HEK293 (cell line): ENCODE measurements around the gene CSGALNACT2.

Experiments
- CTCF ChIA-PET: fragments of 350-600 bp; formaldehyde crosslinking; extraction: SDS; loops from one replicate; lab custom pipeline; 2021; ENCODE audit warnings: antibody characterized with exemption; lab: Yijun Ruan, JAX
- POLR2A ChIA-PET: fragments of 300-600 bp; formaldehyde crosslinking; extraction: SDS; loops from one replicate; lab custom pipeline; 2020; ENCODE audit warnings: antibody characterized with exemption, inconsistent platforms; lab: Yijun Ruan, JAX
- H3K27ac ChIP-seq: fragments of 200-500 bp; sonication (Bioruptor generic); 2 replicates; pipeline ENCODE4 v1.5.1; 2014; ENCODE audit warnings: low read depth, low read length, control low read depth, inconsistent platforms; ENCODE audit errors: extremely low read depth
- H3K36me3 ChIP-seq, 2 experiments: fragments of 200-500 bp in 1 of 2; sonication (Bioruptor generic) in 1 of 2; 1 replicate in 1 of 2; 2 replicates in 1 of 2; pipeline ENCODE4 v1.5.1; 2014 to 2017; ENCODE audit warnings: inconsistent platforms in 2 of 2, low read length in 2 of 2; ENCODE audit not compliant: control insufficient read depth in 2 of 2, insufficient read depth in 1 of 2
- H3K4me1 ChIP-seq: fragments of 200-500 bp; sonication (Bioruptor generic); 2 replicates; pipeline ENCODE4 v1.5.1; 2014; ENCODE audit warnings: mild to moderate bottlenecking, low read length, inconsistent platforms; ENCODE audit not compliant: control insufficient read depth, insufficient read depth
- H3K4me3 ChIP-seq: 2 replicates; pipeline ENCODE4 v1.5.1; 2011; ENCODE audit warnings: low read depth, mild to moderate bottlenecking, control low read depth, low read length, moderate library complexity
- H3K9me3 ChIP-seq: fragments of 200-500 bp; sonication (Bioruptor generic); 2 replicates; pipeline ENCODE4 v1.5.1; 2014; ENCODE audit warnings: low read depth, low read length, inconsistent platforms; ENCODE audit not compliant: control insufficient read depth, insufficient read depth
- OSR2 ChIP-seq: fragments of 450-650 bp; formaldehyde crosslinking; IDR thresholded peaks from 2 replicates; pipeline ENCODE4 v1.5.1; 2016; ENCODE audit warnings: missing biosample characterization, missing genetic modification characterization
- REPIN1 ChIP-seq: fragments of 450-650 bp; formaldehyde crosslinking; IDR thresholded peaks from 2 replicates; pipeline ENCODE4 v1.5.1; 2017; ENCODE audit warnings: missing biosample characterization, missing genetic modification characterization, low read depth
- SETDB1 ChIP-seq: IDR thresholded peaks from one replicate; pipeline ENCODE4 v1.6.1; 2017; ENCODE audit warnings: mild to moderate bottlenecking, low read length, moderate library complexity, mixed read lengths; ENCODE audit not compliant: insufficient read length
- ZBTB20 ChIP-seq: fragments of 450-650 bp; formaldehyde crosslinking; IDR thresholded peaks from 2 replicates; pipeline ENCODE4 v1.5.1; 2016; ENCODE audit warnings: missing biosample characterization, missing genetic modification characterization
- ZNF248 ChIP-seq: fragments of 450-650 bp; formaldehyde crosslinking; IDR thresholded peaks from 2 replicates; pipeline ENCODE4 v1.5.1; 2017; ENCODE audit warnings: missing biosample characterization, missing genetic modification characterization
- ZNF292 ChIP-seq: fragments of 450-650 bp; formaldehyde crosslinking; IDR thresholded peaks from 2 replicates; pipeline ENCODE4 v1.5.1; 2016; ENCODE audit warnings: low read depth, missing biosample characterization, missing genetic modification characterization, borderline replicate concordance
- ZNF501 ChIP-seq: fragments of 450-650 bp; formaldehyde crosslinking; IDR thresholded peaks from 2 replicates; pipeline ENCODE4 v1.5.1; 2016; ENCODE audit warnings: missing biosample characterization, missing genetic modification characterization
- ZNF629 ChIP-seq: fragments of 450-650 bp; formaldehyde crosslinking; IDR thresholded peaks from 2 replicates; pipeline ENCODE4 v1.5.1; 2017; ENCODE audit warnings: missing biosample characterization, missing genetic modification characterization
- ZNF776 ChIP-seq: fragments of 450-650 bp; formaldehyde crosslinking; IDR thresholded peaks from 2 replicates; pipeline ENCODE4 v1.5.0; 2017; ENCODE audit warnings: missing biosample characterization, missing genetic modification characterization, borderline replicate concordance
- ZNF843 ChIP-seq: fragments of 450-650 bp; formaldehyde crosslinking; IDR thresholded peaks from 2 replicates; pipeline ENCODE4 v1.5.1; 2016; ENCODE audit warnings: missing biosample characterization, missing genetic modification characterization
- ZXDB ChIP-seq: fragments of 450-650 bp; formaldehyde crosslinking; IDR thresholded peaks from 2 replicates; pipeline ENCODE4 v1.5.1; 2016; ENCODE audit warnings: missing biosample characterization, missing genetic modification characterization
- TF ChIP-seq, protein P1 (sequence below): fragments of 450-650 bp; formaldehyde crosslinking; optimal IDR thresholded peaks from 2 replicates; pipeline ENCODE3; 2016; ENCODE audit warnings: missing biosample characterization, mild to moderate bottlenecking, missing genetic modification characterization
- TF ChIP-seq, protein P2 (sequence below): fragments of 450-650 bp; formaldehyde crosslinking; IDR thresholded peaks from 2 replicates; pipeline ENCODE4 v1.5.1; 2017; ENCODE audit warnings: missing biosample characterization, missing genetic modification characterization
- TF ChIP-seq, protein P3 (sequence below): fragments of 450-650 bp; formaldehyde crosslinking; conservative IDR thresholded peaks from 2 replicates; pipeline ENCODE4 v1.5.1; 2016; ENCODE audit warnings: low read depth, missing biosample characterization, missing genetic modification characterization
- TF ChIP-seq, protein P4 (sequence below): fragments of 450-650 bp; formaldehyde crosslinking; IDR thresholded peaks from 2 replicates; pipeline ENCODE4 v1.5.1; 2016; ENCODE audit warnings: missing biosample characterization, missing genetic modification characterization

The CSGALNACT2 gene

DNA sequence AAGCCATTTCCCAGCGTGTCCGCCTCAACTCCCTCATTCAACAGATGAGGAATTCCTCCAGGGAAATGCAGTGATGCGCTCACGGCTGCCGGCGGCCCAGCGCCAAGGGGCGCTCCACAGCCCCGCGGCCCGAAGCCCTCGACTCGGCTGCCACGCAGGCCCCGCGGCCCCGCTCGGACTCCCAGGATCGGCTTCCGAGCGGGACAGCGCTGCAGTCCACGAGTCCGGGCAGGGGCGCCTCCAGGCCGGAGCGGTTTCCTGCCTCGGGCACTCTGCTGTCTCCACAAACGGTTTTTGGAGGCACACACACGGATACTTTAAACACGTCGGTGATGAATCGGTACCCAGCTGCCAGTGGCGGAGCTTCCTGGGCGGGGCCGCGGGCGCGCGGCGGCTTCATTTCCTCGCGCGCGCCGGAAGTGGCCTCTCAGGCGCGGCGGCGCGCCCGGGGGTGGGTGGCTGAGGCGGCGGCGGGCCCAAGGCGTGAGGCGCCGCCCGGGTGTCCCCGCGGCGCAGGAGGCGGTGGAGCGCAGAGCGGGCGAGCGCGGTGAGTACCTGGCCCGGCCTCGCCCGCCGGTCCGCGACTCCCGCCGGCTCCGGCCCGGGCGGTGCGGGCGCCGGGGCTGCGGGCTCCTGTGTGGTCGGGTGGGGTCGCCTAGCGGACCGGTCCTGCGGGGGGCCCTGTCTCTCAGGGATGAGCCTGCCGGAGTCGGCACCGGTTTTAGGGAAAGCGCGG is at the start of gene CSGALNACT2 (continued):
- TF ChIP-seq ZBTB20 (peak; percentile 68), ZXDB (tag by site-specific recombination) (peak; percentile 38), ZNF248 (no peak), ZNF501 (tag by site-specific recombination) (peak; percentile 57)
- TF ChIP-seq, protein P1, sequence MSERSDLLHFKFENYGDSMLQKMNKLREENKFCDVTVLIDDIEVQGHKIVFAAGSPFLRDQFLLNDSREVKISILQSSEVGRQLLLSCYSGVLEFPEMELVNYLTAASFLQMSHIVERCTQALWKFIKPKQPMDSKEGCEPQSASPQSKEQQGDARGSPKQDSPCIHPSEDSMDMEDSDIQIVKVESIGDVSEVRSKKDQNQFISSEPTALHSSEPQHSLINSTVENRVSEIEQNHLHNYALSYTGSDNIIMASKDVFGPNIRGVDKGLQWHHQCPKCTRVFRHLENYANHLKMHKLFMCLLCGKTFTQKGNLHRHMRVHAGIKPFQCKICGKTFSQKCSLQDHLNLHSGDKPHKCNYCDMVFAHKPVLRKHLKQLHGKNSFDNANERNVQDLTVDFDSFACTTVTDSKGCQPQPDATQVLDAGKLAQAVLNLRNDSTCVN (tag by site-specific recombination) = peak; percentile 91

DNA sequence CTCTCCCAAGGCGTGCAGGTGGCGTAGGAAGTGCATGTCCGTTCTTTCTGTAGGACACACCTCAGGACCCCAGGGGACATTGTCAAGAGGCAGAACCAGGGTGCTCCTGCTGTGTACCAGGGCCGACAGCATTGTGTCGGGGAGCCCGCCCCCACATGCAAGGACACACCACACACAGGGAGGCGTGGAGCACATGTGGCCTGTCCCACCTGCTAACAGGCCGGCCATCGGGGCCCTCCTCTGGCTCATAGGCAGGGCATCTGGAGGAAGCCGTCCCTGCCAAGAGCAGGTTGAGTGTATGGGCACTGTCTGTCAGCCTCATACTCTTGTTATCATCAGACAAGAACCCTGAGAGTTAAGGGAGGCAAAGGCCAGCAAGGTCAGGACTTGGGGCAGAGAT is 48.7 kb upstream of the CSGALNACT2 start:
- Histone ChIP-seq H3K4me3 (no peak overlapping the region), H3K27ac (no peak overlapping the region), H3K9me3 (no peaks in the 10 kb centered on the region), H3K36me3 (no peaks in the 10 kb centered on the region), H3K4me1 (no peaks in the 10 kb centered on the region)
- POLR2A ChIA-PET = no interaction called here
- CTCF ChIA-PET = interaction anchor here (0.7 kb wide), 1 partner anchor 347 kb away, joined by 3 read pairs; the partner anchor contains the start of gene ZNF487
- TF ChIP-seq, protein P2, sequence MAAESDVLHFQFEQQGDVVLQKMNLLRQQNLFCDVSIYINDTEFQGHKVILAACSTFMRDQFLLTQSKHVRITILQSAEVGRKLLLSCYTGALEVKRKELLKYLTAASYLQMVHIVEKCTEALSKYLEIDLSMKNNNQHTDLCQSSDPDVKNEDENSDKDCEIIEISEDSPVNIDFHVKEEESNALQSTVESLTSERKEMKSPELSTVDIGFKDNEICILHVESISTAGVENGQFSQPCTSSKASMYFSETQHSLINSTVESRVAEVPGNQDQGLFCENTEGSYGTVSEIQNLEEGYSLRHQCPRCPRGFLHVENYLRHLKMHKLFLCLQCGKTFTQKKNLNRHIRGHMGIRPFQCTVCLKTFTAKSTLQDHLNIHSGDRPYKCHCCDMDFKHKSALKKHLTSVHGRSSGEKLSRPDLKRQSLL (tag by site-specific recombination) = no peak
- TF ChIP-seq SETDB1 (no peak), OSR2 (tag by site-specific recombination) (no peak), ZNF776 (tag by site-specific recombination) (no peak)
- TF ChIP-seq, protein P3, sequence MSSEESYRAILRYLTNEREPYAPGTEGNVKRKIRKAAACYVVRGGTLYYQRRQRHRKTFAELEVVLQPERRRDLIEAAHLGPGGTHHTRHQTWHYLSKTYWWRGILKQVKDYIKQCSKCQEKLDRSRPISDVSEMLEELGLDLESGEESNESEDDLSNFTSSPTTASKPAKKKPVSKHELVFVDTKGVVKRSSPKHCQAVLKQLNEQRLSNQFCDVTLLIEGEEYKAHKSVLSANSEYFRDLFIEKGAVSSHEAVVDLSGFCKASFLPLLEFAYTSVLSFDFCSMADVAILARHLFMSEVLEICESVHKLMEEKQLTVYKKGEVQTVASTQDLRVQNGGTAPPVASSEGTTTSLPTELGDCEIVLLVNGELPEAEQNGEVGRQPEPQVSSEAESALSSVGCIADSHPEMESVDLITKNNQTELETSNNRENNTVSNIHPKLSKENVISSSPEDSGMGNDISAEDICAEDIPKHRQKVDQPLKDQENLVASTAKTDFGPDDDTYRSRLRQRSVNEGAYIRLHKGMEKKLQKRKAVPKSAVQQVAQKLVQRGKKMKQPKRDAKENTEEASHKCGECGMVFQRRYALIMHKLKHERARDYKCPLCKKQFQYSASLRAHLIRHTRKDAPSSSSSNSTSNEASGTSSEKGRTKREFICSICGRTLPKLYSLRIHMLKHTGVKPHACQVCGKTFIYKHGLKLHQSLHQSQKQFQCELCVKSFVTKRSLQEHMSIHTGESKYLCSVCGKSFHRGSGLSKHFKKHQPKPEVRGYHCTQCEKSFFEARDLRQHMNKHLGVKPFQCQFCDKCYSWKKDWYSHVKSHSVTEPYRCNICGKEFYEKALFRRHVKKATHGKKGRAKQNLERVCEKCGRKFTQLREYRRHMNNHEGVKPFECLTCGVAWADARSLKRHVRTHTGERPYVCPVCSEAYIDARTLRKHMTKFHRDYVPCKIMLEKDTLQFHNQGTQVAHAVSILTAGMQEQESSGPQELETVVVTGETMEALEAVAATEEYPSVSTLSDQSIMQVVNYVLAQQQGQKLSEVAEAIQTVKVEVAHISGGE (tag by site-specific recombination) = no peak
- TF ChIP-seq, protein P1 (tag by site-specific recombination) = no peak

DNA sequence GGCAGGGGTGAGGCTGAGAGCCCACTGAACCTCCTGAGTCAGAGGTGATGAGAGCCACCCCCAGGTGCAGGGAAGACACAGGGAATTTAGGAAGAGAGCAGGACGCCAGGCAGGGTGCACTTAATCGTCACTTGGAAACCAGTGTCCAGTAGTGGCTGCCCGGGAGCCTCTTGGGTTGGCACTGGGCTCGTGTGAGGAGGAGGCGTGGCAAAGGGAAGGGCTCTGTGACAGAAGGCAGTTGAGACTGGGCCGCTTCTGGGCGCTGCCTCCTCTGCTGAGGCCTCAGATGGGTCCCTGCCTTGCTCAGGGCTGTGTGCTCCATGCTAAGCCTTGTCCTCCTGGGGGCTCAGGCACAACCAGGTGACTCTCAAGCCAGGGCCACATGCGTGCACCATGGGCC is 48.1 kb upstream of the CSGALNACT2 start:
- POLR2A ChIA-PET = no interaction called here
- no peaks in the 10 kb centered on the region for H3K4me1 ChIP-seq
- H3K4me3 ChIP-seq = no peak overlapping the region
- H3K9me3 ChIP-seq = no peaks in the 10 kb centered on the region
- no peak overlapping the region for H3K27ac ChIP-seq
- CTCF ChIA-PET = interaction anchor here (0.7 kb wide), 1 partner anchor 347 kb away, joined by 3 read pairs; the partner anchor contains the start of gene ZNF487
- TF ChIP-seq ZNF629 (tag by site-specific recombination) = no peak
- no peak for TF ChIP-seq ZNF248
- TF ChIP-seq ZNF776 (tag by site-specific recombination) = no peak
- TF ChIP-seq ZNF843 = no peak
- TF ChIP-seq, protein P4, sequence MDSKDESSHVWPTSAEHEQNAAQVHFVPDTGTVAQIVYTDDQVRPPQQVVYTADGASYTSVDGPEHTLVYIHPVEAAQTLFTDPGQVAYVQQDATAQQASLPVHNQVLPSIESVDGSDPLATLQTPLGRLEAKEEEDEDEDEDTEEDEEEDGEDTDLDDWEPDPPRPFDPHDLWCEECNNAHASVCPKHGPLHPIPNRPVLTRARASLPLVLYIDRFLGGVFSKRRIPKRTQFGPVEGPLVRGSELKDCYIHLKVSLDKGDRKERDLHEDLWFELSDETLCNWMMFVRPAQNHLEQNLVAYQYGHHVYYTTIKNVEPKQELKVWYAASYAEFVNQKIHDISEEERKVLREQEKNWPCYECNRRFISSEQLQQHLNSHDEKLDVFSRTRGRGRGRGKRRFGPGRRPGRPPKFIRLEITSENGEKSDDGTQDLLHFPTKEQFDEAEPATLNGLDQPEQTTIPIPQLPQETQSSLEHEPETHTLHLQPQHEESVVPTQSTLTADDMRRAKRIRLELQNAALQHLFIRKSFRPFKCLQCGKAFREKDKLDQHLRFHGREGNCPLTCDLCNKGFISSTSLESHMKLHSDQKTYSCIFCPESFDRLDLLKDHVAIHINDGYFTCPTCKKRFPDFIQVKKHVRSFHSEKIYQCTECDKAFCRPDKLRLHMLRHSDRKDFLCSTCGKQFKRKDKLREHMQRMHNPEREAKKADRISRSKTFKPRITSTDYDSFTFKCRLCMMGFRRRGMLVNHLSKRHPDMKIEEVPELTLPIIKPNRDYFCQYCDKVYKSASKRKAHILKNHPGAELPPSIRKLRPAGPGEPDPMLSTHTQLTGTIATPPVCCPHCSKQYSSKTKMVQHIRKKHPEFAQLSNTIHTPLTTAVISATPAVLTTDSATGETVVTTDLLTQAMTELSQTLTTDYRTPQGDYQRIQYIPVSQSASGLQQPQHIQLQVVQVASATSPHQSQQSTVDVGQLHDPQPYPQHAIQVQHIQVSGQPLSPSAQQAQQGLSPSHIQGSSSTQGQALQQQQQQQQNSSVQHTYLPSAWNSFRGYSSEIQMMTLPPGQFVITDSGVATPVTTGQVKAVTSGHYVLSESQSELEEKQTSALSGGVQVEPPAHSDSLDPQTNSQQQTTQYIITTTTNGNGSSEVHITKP (tag by site-specific recombination) = no peak
- no peak for TF ChIP-seq ZNF292 (tag by site-specific recombination)
- TF ChIP-seq REPIN1 = no peak
- no peaks in the 10 kb centered on the region for H3K36me3 ChIP-seq
